HG02938 (cell line): ENCODE measurements around the gene SPATA2.

Experiments
- ATAC-seq: cut with Tn5 transposase; IDR thresholded peaks from one replicate; pipeline ENCODE4 v1.9.1; 2021; ENCODE audit warnings: mild to moderate bottlenecking, moderate library complexity; ENCODE audit not compliant: unreplicated experiment

The SPATA2 gene

GRCh38 chr20:49859011-49859410 lies 56.3 kb downstream of the SPATA2 start:
- no peak for ATAC-seq

- ATAC-seq = no peak
Measured at GRCh38 chr20:49858076-49858585, 57.2 kb downstream of the SPATA2 start.

- ATAC-seq = no peak
Measured at GRCh38 chr20:49856904-49857303, 58.4 kb downstream of the SPATA2 start.

GRCh38 chr20:49854190-49854875 lies 61.0 kb downstream of the SPATA2 start:
- no peak for ATAC-seq

GRCh38 chr20:49853640-49854039 lies 61.7 kb downstream of the SPATA2 start:
- no peak for ATAC-seq
